ENCODE data around the gene SORBS2. TPM values are rescaled to one million over a fixed set of nuclear protein-coding genes. Genes with fewer than 3 reads are reported as not detected.

The SORBS2 gene
- total RNA-seq, 4 donors from 2014 or later = 33.4 to 286 (median 47.6) TPM

- TF ChIP-seq POLR2A (IDR thresholded peaks at IDR 0.05) (no peak), CTCF (IDR thresholded peaks at IDR 0.05) (no peak)
- Histone ChIP-seq H3K9me3 (no peaks in the 10 kb centered on the region), H3K4me3 (no peak overlapping the region), H3K4me1 (peaks cover 0 to 17% (median 0%) of the 10 kb centered on the region in 3 donors), H3K27ac (no peak overlapping the region), H3K27me3 (no peaks in the 10 kb centered on the region), H3K36me3 (no peaks in the 10 kb centered on the region)
- WGBS, 2 donors = 77 to 78% methylated on average over 12 to 14 of the region's 14 CpGs
- no peak for DNase-seq
- intact Hi-C loops (cut with DNase I) = no loop called here
Observed at GRCh38 chr4:185797018-185797417, 15.0 kb downstream of the SORBS2 start.

- DNase-seq = no peak
- Histone ChIP-seq H3K4me1 (peaks cover 0 to 17% (median 0%) of the 10 kb centered on the region in 3 donors), H3K27me3 (no peaks in the 10 kb centered on the region), H3K36me3 (no peaks in the 10 kb centered on the region), H3K27ac (no peak overlapping the region), H3K4me3 (no peak overlapping the region), H3K9me3 (no peaks in the 10 kb centered on the region)
- intact Hi-C loops (cut with DNase I) = no loop called here
- TF ChIP-seq CTCF (IDR thresholded peaks at IDR 0.05) (no peak), POLR2A (IDR thresholded peaks at IDR 0.05) (no peak)
- 69 to 83% methylated on average over 8 of the region's 11 CpGs for WGBS, 2 donors
Observed at GRCh38 chr4:185796176-185796575, 15.8 kb downstream of the SORBS2 start.

- Histone ChIP-seq H3K9me3 (no peaks in the 10 kb centered on the region), H3K27me3 (no peaks in the 10 kb centered on the region), H3K36me3 (no peaks in the 10 kb centered on the region), H3K4me1 (peaks cover 0 to 17% (median 0%) of the 10 kb centered on the region in 3 donors), H3K4me3 (no peak overlapping the region), H3K27ac (no peak overlapping the region)
- intact Hi-C loops (cut with DNase I) = no loop called here
- no peak for DNase-seq
- no peak for TF ChIP-seq CTCF (IDR thresholded peaks at IDR 0.05)
- no peak for TF ChIP-seq POLR2A (IDR thresholded peaks at IDR 0.05)
- WGBS, 2 donors = 50% methylated on average over 1 of the region's 1 CpG
Observed at GRCh38 chr4:185794637-185795036, 17.4 kb downstream of the SORBS2 start.

- TF ChIP-seq CTCF (IDR thresholded peaks at IDR 0.05) (no peak), POLR2A (IDR thresholded peaks at IDR 0.05) (no peak)
- no peak for DNase-seq
- H3K9me3 ChIP-seq = no peaks in the 10 kb centered on the region
- H3K4me3 ChIP-seq = no peak overlapping the region
- intact Hi-C loops (cut with DNase I) = no loop called here
- H3K27ac ChIP-seq = no peak overlapping the region
- H3K27me3 ChIP-seq = no peaks in the 10 kb centered on the region
- 81 to 89% methylated on average over 4 of the region's 4 CpGs for WGBS, 2 donors
- H3K36me3 ChIP-seq = no peaks in the 10 kb centered on the region
- H3K4me1 ChIP-seq = peaks cover 0 to 17% (median 0%) of the 10 kb centered on the region in 3 donors
Observed at GRCh38 chr4:185793716-185794115, 18.3 kb downstream of the SORBS2 start.

- Histone ChIP-seq H3K36me3 (no peaks in the 10 kb centered on the region), H3K9me3 (no peaks in the 10 kb centered on the region), H3K27ac (no peak overlapping the region), H3K4me1 (peaks cover 0 to 17% (median 0%) of the 10 kb centered on the region in 3 donors), H3K4me3 (no peak overlapping the region), H3K27me3 (no peaks in the 10 kb centered on the region)
- intact Hi-C loops (cut with DNase I) = no loop called here
- 63 to 65% methylated on average over 2 of the region's 2 CpGs for WGBS, 2 donors
- no peak for DNase-seq
- TF ChIP-seq POLR2A (IDR thresholded peaks at IDR 0.05) = no peak
- TF ChIP-seq CTCF (IDR thresholded peaks at IDR 0.05) = no peak
Observed at GRCh38 chr4:185793116-185793485, 18.9 kb downstream of the SORBS2 start.
